Astrocyte (in vitro differentiated cells and primary cell): ENCODE data around the gene PRM3.

ENCODE experiments used
- CTCF ChIP-seq: IDR thresholded peaks from 2 replicates; pipeline ENCODE4 v1.5.1; 2011; ENCODE audit warnings: low read depth, mild to moderate bottlenecking, inconsistent platforms, low read length, moderate library complexity; ENCODE audit not compliant: insufficient read depth
- EZH2 ChIP-seq: IDR thresholded peaks from 2 replicates; pipeline ENCODE4 v1.6.1; 2012; ENCODE audit warnings: mild to moderate bottlenecking, low read length, inconsistent platforms; ENCODE audit not compliant: insufficient read depth

- TF ChIP-seq CTCF (no peak), EZH2 (no peak)
Measured at GRCh38 chr16:11240636-11241473, 32.6 kb downstream of the PRM3 start.
